HepG2 (cell line): ENCODE data around the gene FGD3. TPM values are rescaled to one million over a fixed set of nuclear protein-coding genes. Genes with fewer than 3 reads are reported as not detected.

Source experiments
- ATF4 ChIP-seq, 2 experiments: fragments of 450-650 bp in 1 of 2; sonication (generic) in 1 of 2; formaldehyde crosslinking; IDR thresholded peaks; 2 replicates each; pipeline versions ENCODE4 v1.5.0 to v1.8.0; 2020 to 2022; ENCODE audit warnings: mild to moderate bottlenecking in 1 of 2, missing genetic modification reagents in 1 of 2
- CCDC6 ChIP-seq: sonication (generic); formaldehyde crosslinking; IDR thresholded peaks from 2 replicates; pipeline ENCODE4 v1.8.1; 2022; ENCODE audit warnings: mild to moderate bottlenecking, missing genetic modification reagents, moderate library complexity
- ELK4 ChIP-seq: sonication (generic); formaldehyde crosslinking; IDR thresholded peaks from 2 replicates; pipeline ENCODE4 v1.9.0; 2021; ENCODE audit warnings: missing genetic modification reagents, borderline replicate concordance
- LCORL ChIP-seq, 2 experiments: fragments of 450-650 bp in 1 of 2; sonication (generic) in 1 of 2; formaldehyde crosslinking in 1 of 2; IDR thresholded peaks; 2 replicates each; pipeline versions ENCODE4 v1.5.0 to v1.6.1; 2017 to 2020; ENCODE audit warnings: antibody characterized with exemption in 1 of 2, missing genetic modification reagents in 1 of 2
- PATZ1 ChIP-seq: sonication (generic); formaldehyde crosslinking; IDR thresholded peaks from 2 replicates; pipeline ENCODE4 v1.4.0; 2020; ENCODE audit warnings: missing genetic modification reagents
- POLR2A ChIP-seq, 2 experiments: IDR thresholded peaks; 2 replicates each; pipeline ENCODE4 v1.6.1; 2011; ENCODE audit warnings: low read depth in 2 of 2, low read length in 2 of 2, mild to moderate bottlenecking in 1 of 2, moderate library complexity in 1 of 2; ENCODE audit not compliant: insufficient read depth in 1 of 2
- REPIN1 ChIP-seq: sonication (generic); formaldehyde crosslinking; IDR thresholded peaks from 2 replicates; pipeline ENCODE4 v1.8.0; 2022; ENCODE audit warnings: missing genetic modification reagents, low read depth, mild to moderate bottlenecking, borderline replicate concordance
- TBX2 ChIP-seq: sonication (generic); formaldehyde crosslinking; IDR thresholded peaks from 2 replicates; pipeline ENCODE4 v1.5.0; 2020; ENCODE audit warnings: missing genetic modification reagents, mild to moderate bottlenecking, borderline replicate concordance
- TFE3 ChIP-seq: IDR thresholded peaks from 2 replicates; pipeline ENCODE4 v1.6.1; 2016
- XBP1 ChIP-seq: sonication (generic); formaldehyde crosslinking; IDR thresholded peaks from 2 replicates; pipeline ENCODE4 v1.5.0; 2020; ENCODE audit warnings: missing genetic modification reagents
- YY1 ChIP-seq: IDR thresholded peaks from 2 replicates; pipeline ENCODE4 v1.6.1; 2011; ENCODE audit warnings: low read length, low read depth, moderate library complexity, mild to moderate bottlenecking; ENCODE audit not compliant: insufficient read depth, insufficient replicate concordance
- ZFX ChIP-seq: sonication (generic); formaldehyde crosslinking; IDR thresholded peaks from 2 replicates; pipeline ENCODE4 v1.4.0; 2020; ENCODE audit warnings: mild to moderate bottlenecking, low read depth, missing genetic modification reagents, moderate library complexity
- ZNF589 ChIP-seq: sonication (generic); formaldehyde crosslinking; conservative IDR thresholded peaks from 2 replicates; pipeline ENCODE4 v1.8.0; 2022; ENCODE audit warnings: mild to moderate bottlenecking, moderate library complexity, missing genetic modification reagents
- ZNF609 ChIP-seq: sonication (generic); formaldehyde crosslinking; IDR thresholded peaks from 2 replicates; pipeline ENCODE4 v1.4.0; 2020; ENCODE audit warnings: mild to moderate bottlenecking, missing genetic modification reagents, borderline replicate concordance
- ZNF660 ChIP-seq: sonication (generic); formaldehyde crosslinking; IDR thresholded peaks from 2 replicates; pipeline ENCODE4 v1.5.1; 2020; ENCODE audit warnings: mild to moderate bottlenecking, low read depth, missing genetic modification reagents, borderline replicate concordance
- ZNF674 ChIP-seq: sonication (generic); formaldehyde crosslinking; IDR thresholded peaks from 2 replicates; pipeline ENCODE4 v1.5.0; 2020; ENCODE audit warnings: low read depth, mild to moderate bottlenecking, missing genetic modification reagents
- polyA plus RNA-seq, 8 experiments: library from polyadenylated mRNA; depleted of rRNA in 3 of 8; stranded (reverse) in 7 of 8; unstranded in 1 of 8; fragments of >200 nt; fragmentation: Illumina TruSeq in 4 of 8; extraction: Trizol in 4 of 8; gene quantifications; 2 replicates each; pipeline versions ENCODE4 v1.2.1 to v1.2.3, GENCODE V29; 2011 to 2016; ENCODE audit warnings: low read depth in 4 of 8, missing spikeins in 1 of 8, mixed read lengths in 1 of 8; ENCODE audit not compliant: insufficient read depth in 1 of 8
- total RNA-seq, 5 experiments: library from RNA; depleted of rRNA; stranded (reverse); fragments of >200 nt; fragmentation: Illumina TruSeq; extraction: Trizol; gene quantifications; 2 replicates each; pipeline ENCODE4 v1.2.3, GENCODE V29; 2016; ENCODE audit warnings: low read depth in 1 of 5

The FGD3 gene
- total and polyA plus RNA-seq, 2 of the 13 experiments (the other 11 are each of a cell fraction or from before 2014, with no cell fraction given): 0.53 to 1.1 TPM

GRCh38 chr9:92963831-92964606 is 16.7 kb downstream of the FGD3 start (continued):
- 0 out of 2 replicates have a peak, but pooled peaks have one; percentile 33 for TF ChIP-seq REPIN1
- TF ChIP-seq ELK4 (CRISPR knock-in tag): no peak
- TF ChIP-seq POLR2A (IDR thresholded peaks at IDR 0.05; ENCODE audit: insufficient read depth in 1 of 2, low read depth in 2 of 2, low read length in 2 of 2): 0 out of 4 replicates have a peak, but pooled peaks of 1 of the 2 experiments have one; percentile 34
- no peak for TF ChIP-seq ZNF589 (CRISPR knock-in tag)
- no peak for TF ChIP-seq XBP1 (CRISPR knock-in tag)
- TF ChIP-seq CCDC6 (CRISPR knock-in tag): 0 out of 2 replicates have a peak, but pooled peaks have one; percentile 13
- no peak for TF ChIP-seq ATF4 (CRISPR knock-in tag; IDR thresholded peaks at IDR 0.05)
- peak; percentile 13 for TF ChIP-seq YY1
- no peak for TF ChIP-seq ZNF660 (CRISPR knock-in tag)
- peak; percentile 65 for TF ChIP-seq TBX2 (CRISPR knock-in tag)
- peak; percentile 15; the same call in 1 of the 2 replicates for TF ChIP-seq ZFX
- TF ChIP-seq LCORL (IDR thresholded peaks at IDR 0.05): no peak
- peak; percentile 40; the same call in 1 of the 2 replicates for TF ChIP-seq LCORL (CRISPR knock-in tag; IDR thresholded peaks at IDR 0.05)
- TF ChIP-seq TFE3: 0 out of 2 replicates have a peak, but pooled peaks have one; percentile 24
- no peak for TF ChIP-seq ZNF674
- TF ChIP-seq ZNF609: peak; percentile 28; the same call in 1 of the 2 replicates
- peak; percentile 30; the same call in 1 of the 2 replicates for TF ChIP-seq PATZ1 (CRISPR knock-in tag)
